HG03521 (cell line): ENCODE measurements around the gene U2AF2.
A peak's percentile ranks its signal among the peaks of the same experiment; 100 is the strongest.

Experiments
- ATAC-seq: cut with Tn5 transposase; IDR thresholded peaks from one replicate; pipeline ENCODE4 v1.9.1; 2021; ENCODE audit warnings: mild to moderate bottlenecking, moderate library complexity; ENCODE audit not compliant: unreplicated experiment

Gene U2AF2

GRCh38 chr19:55673465-55673864, 18.6 kb downstream of the U2AF2 start:
- ATAC-seq: no peak

GRCh38 chr19:55673889-55674288, 19.1 kb downstream of the U2AF2 start:
- no peak for ATAC-seq

- ATAC-seq: no peak
Measured at GRCh38 chr19:55674459-55674840, 19.6 kb downstream of the U2AF2 start.

- ATAC-seq: peak; percentile 65
Measured at GRCh38 chr19:55674841-55675660, 20.2 kb downstream of the U2AF2 start, which contains the start of gene EPN1. TSS of gene EPN1 (plus strand) at chr19:55675226. CDS start at chr19:55678628, 3,402 bp downstream.

- no peak for ATAC-seq
Measured at GRCh38 chr19:55675661-55676354, 21.0 kb downstream of the U2AF2 start.

GRCh38 chr19:55676383-55676782, 21.5 kb downstream of the U2AF2 start:
- ATAC-seq: no peak

- no peak for ATAC-seq
Measured at GRCh38 chr19:55676889-55677505, 22.2 kb downstream of the U2AF2 start.

GRCh38 chr19:55677572-55678028, 22.8 kb downstream of the U2AF2 start:
- ATAC-seq: no peak

GRCh38 chr19:55678121-55678671, 23.4 kb downstream of the U2AF2 start:
- ATAC-seq: peak; percentile 60

- ATAC-seq: no peak
Measured at GRCh38 chr19:55679343-55680257, 24.8 kb downstream of the U2AF2 start.

GRCh38 chr19:55680339-55681130, 25.7 kb downstream of the U2AF2 start:
- ATAC-seq: no peak

GRCh38 chr19:55681131-55682092, 26.6 kb downstream of the U2AF2 start:
- ATAC-seq: no peak

GRCh38 chr19:55683449-55684261, 28.8 kb downstream of the U2AF2 start:
- ATAC-seq: no peak

- ATAC-seq: no peak
Measured at GRCh38 chr19:55684946-55685681, 30.3 kb downstream of the U2AF2 start.

- ATAC-seq: no peak
Measured at GRCh38 chr19:55685776-55686175, 30.9 kb downstream of the U2AF2 start.

GRCh38 chr19:55686311-55687050, 31.6 kb downstream of the U2AF2 start:
- ATAC-seq: no peak
